Thyroid gland (tissue), 4 donors: ENCODE measurements around the gene WDR44.

ENCODE experiments used
- POLR2A ChIP-seq, 2 donors: fragments of 450-650 bp; IDR thresholded peaks; one replicate each; pipeline ENCODE4 v1.6.1; 2017; ENCODE audit warnings: antibody characterized with exemption in 2 of 2, mild to moderate bottlenecking in 2 of 2, moderate library complexity in 1 of 2
- TF ChIP-seq, protein P1 (sequence below), 6 experiments: fragments of 200-600 bp in 3 of 6; fragments of 450-650 bp in 3 of 6; sonication (generic) in 3 of 6; IDR thresholded peaks; one replicate each; pipeline ENCODE4 v1.5.1; 2016 to 2019; ENCODE audit warnings: antibody characterized with exemption in 6 of 6, mild to moderate bottlenecking in 2 of 6, inconsistent platforms in 1 of 6, moderate library complexity in 1 of 6

DNA sequence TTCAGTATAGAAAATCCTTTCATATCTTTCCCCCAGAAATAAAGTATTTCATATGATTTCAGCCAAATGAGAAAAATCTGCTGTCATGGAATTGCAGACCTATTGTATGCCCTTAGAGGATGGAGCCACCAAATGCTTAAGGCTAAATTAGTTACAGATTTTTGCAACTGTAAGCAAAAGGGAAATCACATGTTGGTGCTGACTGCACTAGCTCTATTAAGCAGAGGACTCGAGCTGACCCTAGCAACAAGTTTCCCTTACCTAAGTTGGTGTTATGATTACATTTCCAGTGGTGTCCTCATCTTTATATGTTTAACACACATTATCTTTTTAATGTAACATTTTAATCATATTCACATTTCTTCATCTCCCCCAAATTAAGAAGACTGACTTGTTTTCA is 91.4 kb downstream of the WDR44 start:
- TF ChIP-seq, protein P1, sequence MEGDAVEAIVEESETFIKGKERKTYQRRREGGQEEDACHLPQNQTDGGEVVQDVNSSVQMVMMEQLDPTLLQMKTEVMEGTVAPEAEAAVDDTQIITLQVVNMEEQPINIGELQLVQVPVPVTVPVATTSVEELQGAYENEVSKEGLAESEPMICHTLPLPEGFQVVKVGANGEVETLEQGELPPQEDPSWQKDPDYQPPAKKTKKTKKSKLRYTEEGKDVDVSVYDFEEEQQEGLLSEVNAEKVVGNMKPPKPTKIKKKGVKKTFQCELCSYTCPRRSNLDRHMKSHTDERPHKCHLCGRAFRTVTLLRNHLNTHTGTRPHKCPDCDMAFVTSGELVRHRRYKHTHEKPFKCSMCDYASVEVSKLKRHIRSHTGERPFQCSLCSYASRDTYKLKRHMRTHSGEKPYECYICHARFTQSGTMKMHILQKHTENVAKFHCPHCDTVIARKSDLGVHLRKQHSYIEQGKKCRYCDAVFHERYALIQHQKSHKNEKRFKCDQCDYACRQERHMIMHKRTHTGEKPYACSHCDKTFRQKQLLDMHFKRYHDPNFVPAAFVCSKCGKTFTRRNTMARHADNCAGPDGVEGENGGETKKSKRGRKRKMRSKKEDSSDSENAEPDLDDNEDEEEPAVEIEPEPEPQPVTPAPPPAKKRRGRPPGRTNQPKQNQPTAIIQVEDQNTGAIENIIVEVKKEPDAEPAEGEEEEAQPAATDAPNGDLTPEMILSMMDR (IDR thresholded peaks at IDR 0.05), result no peak
- no peak for TF ChIP-seq POLR2A (IDR thresholded peaks at IDR 0.05)
